SJSA1 (cell line): ENCODE measurements around the gene RNF220. TPM values are rescaled to one million over a fixed set of nuclear protein-coding genes. Genes with fewer than 3 reads are reported as not detected.

Experiments used
- DNase-seq, 2 experiments: peaks; one replicate each; pipeline ENCODE4 v3.0.0-alpha.2; 2015 to 2020; ENCODE audit warnings: low spot score in 2 of 2, low read depth in 1 of 2
- H3K27ac ChIP-seq: fragments of 250-450 bp; sonication (Bioruptor Pico); 2 replicates; pipeline ENCODE4 v1.5.1; 2020; ENCODE audit warnings: mild to moderate bottlenecking, moderate library complexity
- H3K27me3 ChIP-seq: fragments of 250-450 bp; sonication (Bioruptor Pico); replicated peaks from 2 replicates; pipeline ENCODE4 v1.5.1; 2020; ENCODE audit warnings: mild to moderate bottlenecking, moderate library complexity
- H3K36me3 ChIP-seq: fragments of 250-450 bp; sonication (Bioruptor Pico); 2 replicates; pipeline ENCODE4 v1.5.1; 2020; ENCODE audit warnings: mild to moderate bottlenecking
- H3K4me1 ChIP-seq: fragments of 250-450 bp; sonication (Bioruptor Pico); replicated peaks from 2 replicates; pipeline ENCODE4 v1.6.1; 2021; ENCODE audit warnings: mild to moderate bottlenecking
- H3K4me3 ChIP-seq: fragments of 250-450 bp; sonication (Bioruptor Pico); 2 replicates; pipeline ENCODE4 v1.5.1; 2020; ENCODE audit warnings: mild to moderate bottlenecking
- H3K9me3 ChIP-seq: fragments of 250-450 bp; sonication (Bioruptor Pico); replicated peaks from 2 replicates; pipeline ENCODE4 v1.5.1; 2020; ENCODE audit warnings: mild to moderate bottlenecking
- total RNA-seq: library from RNA; depleted of rRNA; stranded (reverse); fragments of >200 nt; shearing (Covaris generic); gene quantifications from 2 replicates; pipeline ENCODE4 v1.2.3, GENCODE V29; 2014

The RNF220 gene
- total RNA-seq, 1 experiment from 2014 or later: 70.5 TPM

DNA sequence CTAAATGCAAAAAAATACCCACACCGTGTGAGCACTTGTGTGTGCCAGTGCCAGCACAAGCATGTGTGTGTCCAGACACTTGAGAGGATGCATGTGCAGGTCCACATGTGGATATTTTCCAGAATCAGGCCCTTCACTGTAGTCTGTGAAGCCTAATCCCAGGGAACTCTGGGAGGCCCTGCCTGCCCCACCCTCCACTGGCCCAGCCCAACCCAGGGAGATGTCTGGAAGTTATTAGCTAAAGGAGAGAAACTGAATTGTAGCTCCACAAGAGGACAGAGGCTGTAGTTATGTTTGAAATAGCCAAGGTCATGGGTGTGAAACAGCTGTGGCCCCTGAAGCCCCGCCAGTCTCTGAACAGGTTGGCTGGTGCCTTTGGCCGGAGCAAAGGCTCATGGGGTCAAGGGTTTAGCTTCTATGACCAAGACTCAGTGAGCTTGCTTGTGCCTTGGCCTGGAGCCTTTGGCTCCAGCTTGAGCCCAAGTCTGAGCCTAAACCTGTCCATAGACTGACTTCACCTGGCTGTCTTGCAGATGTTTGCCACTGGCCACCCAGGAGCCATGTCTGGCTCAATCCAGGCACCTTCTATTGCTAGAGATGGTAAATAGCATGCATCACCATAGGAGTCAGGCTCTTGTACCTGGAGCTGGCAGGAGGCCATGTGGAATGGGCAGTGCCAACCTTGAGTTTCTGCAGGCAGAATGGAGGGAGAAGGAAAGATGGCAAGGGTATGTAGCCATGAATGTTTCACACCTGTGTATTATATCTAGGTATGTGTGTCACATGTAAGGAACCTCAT, 199.3 kb downstream of the RNF220 start:
- H3K4me1 ChIP-seq: no peaks in the 10 kb centered on the region
- no peak overlapping the region for H3K27ac ChIP-seq
- H3K9me3 ChIP-seq: no peaks in the 10 kb centered on the region
- no peaks in the 10 kb centered on the region for H3K36me3 ChIP-seq
- H3K4me3 ChIP-seq: no peak overlapping the region
- no peak for DNase-seq
- H3K27me3 ChIP-seq: peaks cover 39% of the 10 kb centered on the region

- H3K27ac ChIP-seq: no peak overlapping the region
- no peak overlapping the region for H3K4me3 ChIP-seq
- no peaks in the 10 kb centered on the region for H3K9me3 ChIP-seq
- H3K27me3 ChIP-seq: peaks cover 27% of the 10 kb centered on the region
- H3K4me1 ChIP-seq: no peaks in the 10 kb centered on the region
- no peak for DNase-seq
- H3K36me3 ChIP-seq: no peaks in the 10 kb centered on the region
These were observed 201.0 kb downstream of the RNF220 start for GRCh38 chr1:44605914-44606615.

DNA sequence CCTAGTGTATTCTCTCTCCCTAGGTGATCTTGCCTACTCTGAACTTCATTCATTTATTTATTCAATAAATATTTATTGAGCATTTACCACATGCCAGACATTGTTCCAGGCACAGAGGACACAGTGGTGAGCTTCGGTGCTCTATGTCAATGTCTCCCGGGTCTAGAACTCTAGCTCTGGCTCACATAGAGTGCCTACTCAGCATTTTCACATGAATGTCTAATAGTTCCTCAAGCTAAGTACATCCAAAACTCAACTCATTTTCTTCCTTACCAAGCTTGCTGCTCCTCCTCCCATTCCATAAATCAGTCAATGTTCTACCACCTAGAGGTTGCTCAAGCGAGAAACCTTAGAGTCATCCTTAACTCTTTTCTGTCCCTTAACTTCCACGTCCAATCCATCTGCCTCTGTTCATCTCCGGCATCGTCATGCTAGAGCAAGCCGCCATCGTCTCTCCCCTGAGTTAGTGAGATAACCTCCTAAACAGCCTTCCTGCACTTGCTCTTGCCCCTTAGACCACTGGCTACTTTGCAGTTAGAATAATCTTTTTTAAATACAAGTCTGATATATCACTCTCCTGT, 201.7 kb downstream of the RNF220 start:
- no peaks in the 10 kb centered on the region for H3K9me3 ChIP-seq
- H3K36me3 ChIP-seq: no peaks in the 10 kb centered on the region
- H3K27ac ChIP-seq: no peak overlapping the region
- peaks cover 23% of the 10 kb centered on the region for H3K27me3 ChIP-seq
- no peak overlapping the region for H3K4me3 ChIP-seq
- no peak for DNase-seq
- no peaks in the 10 kb centered on the region for H3K4me1 ChIP-seq

GRCh38 chr1:44608141-44608540, 203.1 kb downstream of the RNF220 start:
- Histone ChIP-seq H3K4me1 (no peaks in the 10 kb centered on the region), H3K27me3 (peaks cover 22% of the 10 kb centered on the region)

GRCh38 chr1:44609412-44609767, 204.3 kb downstream of the RNF220 start:
- no peak overlapping the region for H3K27ac ChIP-seq
- no peaks in the 10 kb centered on the region for H3K9me3 ChIP-seq
- H3K27me3 ChIP-seq: peaks cover 13% of the 10 kb centered on the region; the same call in 1 of the 2 replicates
- H3K4me3 ChIP-seq: no peak overlapping the region
- H3K4me1 ChIP-seq: no peaks in the 10 kb centered on the region
- H3K36me3 ChIP-seq: no peaks in the 10 kb centered on the region
- peak in 1 of 2 experiments; percentile 19 for DNase-seq

More at GRCh38 chr1:44608141-44608540, 203.1 kb downstream of the RNF220 start:
- Histone ChIP-seq H3K9me3 (no peaks in the 10 kb centered on the region), H3K4me3 (no peak overlapping the region), H3K27ac (no peak overlapping the region), H3K36me3 (no peaks in the 10 kb centered on the region)
- DNase-seq: no peak

- no peaks in the 10 kb centered on the region for H3K4me1 ChIP-seq
These were observed 204.9 kb downstream of the RNF220 start for GRCh38 chr1:44609768-44610526.

GRCh38 chr1:44610527-44611148, 205.6 kb downstream of the RNF220 start:
- Histone ChIP-seq H3K4me3 (no peak overlapping the region), H3K27me3 (peaks cover 15% of the 10 kb centered on the region), H3K9me3 (no peaks in the 10 kb centered on the region), H3K4me1 (no peaks in the 10 kb centered on the region), H3K36me3 (no peaks in the 10 kb centered on the region), H3K27ac (no peak overlapping the region)
- DNase-seq: no peak

More at GRCh38 chr1:44609768-44610526, 204.9 kb downstream of the RNF220 start:
- Histone ChIP-seq H3K4me3 (no peak overlapping the region), H3K27me3 (peaks cover 13% of the 10 kb centered on the region; the same call in 1 of the 2 replicates), H3K36me3 (no peaks in the 10 kb centered on the region), H3K9me3 (no peaks in the 10 kb centered on the region), H3K27ac (no peak overlapping the region)
- no peak for DNase-seq

DNA sequence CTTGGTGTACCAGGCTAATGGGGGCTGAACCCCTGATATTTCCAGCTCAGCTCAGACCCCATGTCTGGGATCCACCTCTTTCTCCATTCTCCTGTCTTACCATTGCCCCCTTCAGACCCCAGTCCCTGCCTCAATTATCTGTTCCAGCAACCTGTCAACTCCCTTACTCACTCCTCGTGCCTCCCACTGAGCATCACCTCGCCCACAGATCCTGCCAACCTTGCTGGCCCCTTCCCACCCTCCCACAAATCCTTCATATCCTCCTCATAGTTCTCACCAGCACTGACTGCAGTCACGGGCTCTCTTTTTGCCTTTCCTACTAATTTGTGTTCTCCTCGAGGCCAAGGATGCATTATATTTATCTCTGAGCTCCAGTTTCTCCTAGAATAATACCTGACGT, 206.4 kb downstream of the RNF220 start:
- no peaks in the 10 kb centered on the region for H3K9me3 ChIP-seq
- peaks cover 18% of the 10 kb centered on the region for H3K27me3 ChIP-seq

DNA sequence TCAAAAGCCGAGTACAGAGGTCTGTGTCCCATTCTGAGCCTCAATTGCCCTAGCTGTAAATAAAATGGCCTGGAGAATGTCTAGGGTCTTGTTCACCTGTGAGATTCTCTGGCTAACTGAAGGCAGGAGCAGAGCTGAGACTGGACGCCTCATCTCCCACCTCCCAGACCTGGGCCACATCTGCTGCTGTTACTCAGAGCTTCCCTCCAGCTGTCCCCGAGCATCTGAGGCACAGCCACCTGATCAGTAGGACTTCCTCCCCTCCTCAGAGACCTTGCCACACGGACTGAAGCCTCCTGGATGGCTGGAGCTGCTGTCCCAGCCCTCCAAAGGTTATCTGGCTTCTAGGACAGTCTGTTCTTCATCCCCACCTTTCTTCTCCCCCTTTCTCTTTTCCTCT, 206.8 kb downstream of the RNF220 start:
- no peak overlapping the region for H3K4me3 ChIP-seq
- no peak overlapping the region for H3K27ac ChIP-seq
- H3K4me1 ChIP-seq: peaks cover under 1% of the 10 kb centered on the region
- no peak for DNase-seq
- H3K27me3 ChIP-seq: peaks cover 20% of the 10 kb centered on the region
- H3K36me3 ChIP-seq: no peaks in the 10 kb centered on the region
- no peaks in the 10 kb centered on the region for H3K9me3 ChIP-seq

More for the DNA sequence above, 206.4 kb downstream of the RNF220 start:
- Histone ChIP-seq H3K4me1 (no peaks in the 10 kb centered on the region), H3K36me3 (no peaks in the 10 kb centered on the region), H3K27ac (no peak overlapping the region), H3K4me3 (no peak overlapping the region)
- no peak for DNase-seq

DNA sequence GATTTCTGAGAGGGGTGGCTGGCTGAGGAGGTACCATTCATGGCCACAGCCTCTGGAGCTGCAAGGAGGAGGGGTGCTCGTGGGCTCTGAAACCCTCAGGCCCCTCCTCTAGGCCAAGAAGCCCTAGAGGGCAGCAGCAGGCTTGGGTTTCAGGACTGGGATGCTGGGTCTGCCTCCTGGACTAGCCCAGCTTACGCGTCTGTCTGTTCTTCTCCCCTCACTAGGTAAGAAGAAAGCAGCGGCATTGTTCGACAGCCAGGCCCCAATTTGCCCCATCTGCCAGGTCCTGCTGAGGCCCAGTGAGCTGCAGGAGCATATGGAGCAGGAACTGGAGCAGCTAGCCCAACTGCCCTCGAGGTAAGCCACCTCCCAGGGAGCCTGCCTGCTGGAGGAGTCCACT, 208.9 kb downstream of the RNF220 start:
- no peak overlapping the region for H3K27ac ChIP-seq
- DNase-seq: no peak
- H3K36me3 ChIP-seq: no peaks in the 10 kb centered on the region
- H3K4me1 ChIP-seq: peaks cover 8% of the 10 kb centered on the region
- no peak overlapping the region for H3K4me3 ChIP-seq
- H3K27me3 ChIP-seq: peaks cover 36% of the 10 kb centered on the region
- H3K9me3 ChIP-seq: 0 out of 2 replicates have a peak, but pooled peaks cover 3% of the 10 kb centered on the region

DNA sequence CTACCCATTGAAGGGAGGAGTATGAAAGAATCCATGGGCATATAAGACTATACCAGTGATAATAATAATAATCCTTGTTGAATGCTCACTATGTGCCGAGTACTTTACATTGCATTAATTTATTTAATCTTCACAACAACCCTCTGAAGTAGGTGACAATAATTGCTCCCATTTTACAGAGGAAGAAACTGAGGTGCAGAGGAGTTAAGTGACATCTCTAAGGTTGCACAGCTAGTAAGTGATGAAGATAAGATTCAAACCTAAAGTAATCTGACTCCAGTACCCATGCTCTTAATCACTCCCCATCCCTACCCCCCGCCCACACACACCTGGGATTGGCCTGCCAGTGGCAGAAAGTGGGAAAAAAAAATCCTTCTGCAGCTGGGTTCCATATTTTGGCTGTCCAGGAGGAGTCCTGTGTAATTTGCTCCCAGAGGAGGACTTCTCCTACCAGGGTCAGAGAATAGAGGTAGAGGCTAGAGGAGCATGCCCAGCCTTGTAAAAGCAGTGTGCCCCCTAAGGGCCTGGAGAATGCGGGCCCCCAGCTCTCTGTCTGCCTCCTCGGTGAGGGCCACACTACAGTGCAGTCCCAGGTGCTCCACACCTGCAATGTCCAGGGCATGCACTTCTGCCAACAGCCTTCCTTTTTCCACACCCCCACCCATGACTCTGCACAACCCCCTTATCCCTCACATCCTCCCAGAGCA, 211.4 kb downstream of the RNF220 start:
- Histone ChIP-seq H3K9me3 (0 out of 2 replicates have a peak, but pooled peaks cover 3% of the 10 kb centered on the region), H3K36me3 (no peaks in the 10 kb centered on the region), H3K27ac (no peak overlapping the region), H3K4me3 (no peak overlapping the region), H3K4me1 (peaks cover 8% of the 10 kb centered on the region), H3K27me3 (peaks cover 36% of the 10 kb centered on the region)
- no peak for DNase-seq

GRCh38 chr1:44616991-44617702, 212.1 kb downstream of the RNF220 start:
- Histone ChIP-seq H3K9me3 (0 out of 2 replicates have a peak, but pooled peaks cover 3% of the 10 kb centered on the region), H3K4me3 (peak overlapping the region; percentile 23), H3K36me3 (no peaks in the 10 kb centered on the region), H3K4me1 (peaks cover 8% of the 10 kb centered on the region), H3K27ac (no peak overlapping the region), H3K27me3 (peaks cover 35% of the 10 kb centered on the region)
- DNase-seq: peak in 1 of 2 experiments; percentile 12
